Lung (tissue), 12 donors: ENCODE measurements around the gene USP34. TPM values are rescaled to one million over a fixed set of nuclear protein-coding genes. Genes with fewer than 3 reads are reported as not detected.

Source experiments
- ATAC-seq: fragments of 200-7000 bp; cut with Tn5 transposase; one replicate; pipeline ENCODE4 v1.9.1; 2020; ENCODE audit warnings: moderate number of reproducible peaks; ENCODE audit not compliant: insufficient read depth, low FRiP score
- DNase-seq, 3 donors: peaks; one replicate each; pipeline ENCODE4 v3.0.0-alpha.2; 2013 to 2017
- H3K27ac ChIP-seq, 2 donors: one replicate each; pipeline ENCODE4 v1.5.1; 2013; ENCODE audit warnings: mild to moderate bottlenecking in 2 of 2, moderate library complexity in 2 of 2, control low read depth in 1 of 2, inconsistent platforms in 1 of 2, low read depth in 1 of 2, low read length in 1 of 2
- H3K27me3 ChIP-seq, 3 donors: one replicate each; pipeline ENCODE4 v1.5.1; 2013; ENCODE audit warnings: low read length in 2 of 3; ENCODE audit not compliant: control insufficient read depth in 3 of 3, insufficient read depth in 3 of 3
- H3K36me3 ChIP-seq, 4 donors: one replicate each; pipeline ENCODE4 v1.5.1; 2013; ENCODE audit warnings: low read length in 4 of 4, mild to moderate bottlenecking in 1 of 4, moderate library complexity in 1 of 4; ENCODE audit not compliant: control insufficient read depth in 4 of 4, insufficient read depth in 4 of 4
- H3K4me1 ChIP-seq, 5 donors: one replicate each; pipeline ENCODE4 v1.5.1; 2013; ENCODE audit warnings: low read length in 5 of 5, mild to moderate bottlenecking in 2 of 5, moderate library complexity in 1 of 5; ENCODE audit not compliant: control insufficient read depth in 5 of 5, insufficient read depth in 5 of 5
- H3K4me3 ChIP-seq: one replicate; pipeline ENCODE4 v1.5.1; 2013; ENCODE audit warnings: mild to moderate bottlenecking, control low read depth, moderate library complexity
- H3K9ac ChIP-seq, 2 donors: one replicate each; pipeline ENCODE4 v1.5.1; 2013; ENCODE audit warnings: low read length in 2 of 2, control low read depth in 1 of 2; ENCODE audit not compliant: insufficient read depth in 1 of 2
- H3K9me3 ChIP-seq, 4 donors: one replicate each; pipeline ENCODE4 v1.5.1; 2013; ENCODE audit warnings: low read length in 3 of 4, mild to moderate bottlenecking in 1 of 4, moderate library complexity in 1 of 4; ENCODE audit not compliant: control insufficient read depth in 4 of 4, insufficient read depth in 3 of 4
- CTCF ChIP-seq: IDR thresholded peaks from 2 replicates; pipeline ENCODE4 v1.5.1; 2012; ENCODE audit warnings: mild to moderate bottlenecking; ENCODE audit errors: control extremely low read depth, extremely low read depth
- WGBS, 2 donors: extraction: QIAGEN DNeasy Blood & Tissue Kit; methylation state at CpG; one replicate each; pipeline ENCODE4 v1.1.7; 2013; 5-methylcytosine and 5-hydroxymethylcytosine counted together
- polyA plus RNA-seq, 2 donors: library from polyadenylated mRNA; stranded (reverse); fragments of 200-250 nt; gene quantifications; one replicate each; pipeline ENCODE4 v1.2.1, GENCODE V29; 2013
- total RNA-seq, 2 donors: library from RNA; depleted of rRNA in 1 of 2; stranded (reverse); fragments of >200 nt in 1 of 2; gene quantifications; one replicate each; pipeline ENCODE4 v1.2.1, GENCODE V29; 2014 to 2021
- donor health status: control.
- donor health status: control.
- donor health status: Bipolar disorder and iron deficiency.
- donor health status: healthy.
- donor health status: DM: yes; HTN: yes; CAD: no.

The USP34 gene
- total and polyA plus RNA-seq, 4 donors: 38.7 to 233 (median 67.8) TPM

- DNase-seq: no peak
- H3K4me3 ChIP-seq: no peak overlapping the region
- H3K27me3 ChIP-seq: no peaks in the 10 kb centered on the region
- no peak for ATAC-seq
- WGBS, 2 donors: 95 to 98% methylated on average over 2 of the region's 2 CpGs
- no peaks in the 10 kb centered on the region for H3K9me3 ChIP-seq
- no peak for TF ChIP-seq CTCF
- no peak overlapping the region for H3K27ac ChIP-seq
- H3K4me1 ChIP-seq: peaks cover 0 to 23% (median 0%) of the 10 kb centered on the region in 5 donors
- H3K36me3 ChIP-seq: peaks cover 0 to 1% (median 0%) of the 10 kb centered on the region in 4 donors
- no peak overlapping the region for H3K9ac ChIP-seq
Observed at GRCh38 chr2:61461404-61461803, 9.5 kb downstream of the USP34 start.

DNA sequence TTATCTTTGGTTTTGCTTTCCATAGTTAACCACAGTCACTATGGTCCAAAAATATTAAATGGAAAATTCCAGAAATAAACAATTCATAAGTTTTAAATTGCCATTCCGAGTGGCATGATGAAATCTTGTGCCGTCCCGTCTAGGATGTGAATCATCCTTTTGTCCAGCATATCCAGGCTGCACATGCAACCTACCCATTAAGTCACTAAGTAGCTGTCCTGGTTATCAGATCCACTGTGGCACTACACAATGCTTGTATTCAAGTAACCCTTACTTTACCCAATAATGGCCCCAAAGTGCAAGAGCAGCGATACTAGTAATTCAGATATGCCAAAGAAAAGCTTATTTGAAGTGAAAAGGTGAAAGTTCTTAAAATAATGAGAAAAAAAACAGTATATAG, 10.7 kb downstream of the USP34 start:
- Histone ChIP-seq H3K36me3 (no peaks in the 10 kb centered on the region), H3K27ac (peak overlapping the region in 1 of 2 donors; percentile 59), H3K9me3 (no peaks in the 10 kb centered on the region), H3K9ac (no peak overlapping the region), H3K27me3 (no peaks in the 10 kb centered on the region), H3K4me3 (no peak overlapping the region), H3K4me1 (peaks cover 0 to 23% (median 0%) of the 10 kb centered on the region in 5 donors)
- TF ChIP-seq CTCF: no peak
- ATAC-seq: peak; percentile 53
- DNase-seq: no peak
- WGBS, 2 donors: 48 to 76% methylated on average over 4 of the region's 4 CpGs

DNA sequence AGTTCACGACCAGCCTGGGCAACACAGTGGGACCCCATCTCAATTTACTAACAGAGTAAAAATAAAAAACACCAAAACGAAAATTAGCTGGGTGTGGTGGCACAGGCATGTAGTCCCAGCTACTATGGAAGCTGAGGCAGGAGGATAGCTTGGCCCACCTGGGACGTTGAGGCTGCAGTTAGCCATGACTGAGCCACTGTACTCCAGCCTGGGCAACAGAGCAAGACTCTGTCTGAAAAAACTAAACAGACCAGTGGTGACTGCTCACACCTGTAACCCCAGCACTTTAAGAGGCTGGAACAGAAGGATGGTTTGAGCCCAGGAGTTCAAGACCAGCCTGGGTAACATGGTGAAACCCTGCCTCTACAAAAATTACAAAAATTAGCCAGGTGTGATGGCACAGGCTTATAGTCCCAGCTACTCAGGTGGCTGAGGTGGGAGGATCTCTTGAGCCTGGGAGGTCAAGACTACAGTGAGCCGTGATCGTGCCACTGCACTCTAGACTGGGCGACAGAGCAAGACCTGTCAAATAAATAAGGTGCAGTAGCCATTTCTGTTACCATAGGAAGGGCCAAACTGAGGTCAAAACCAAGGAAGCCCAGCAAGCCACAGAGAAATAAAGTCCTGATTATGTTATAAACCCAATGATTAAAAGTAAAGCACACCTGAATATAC, 14.0 kb downstream of the USP34 start:
- no peaks in the 10 kb centered on the region for H3K9me3 ChIP-seq
- no peaks in the 10 kb centered on the region for H3K36me3 ChIP-seq
- no peak overlapping the region for H3K9ac ChIP-seq
- DNase-seq (no peak), ATAC-seq (no peak)
- no peak overlapping the region for H3K4me3 ChIP-seq
- no peak overlapping the region for H3K27ac ChIP-seq
- H3K4me1 ChIP-seq: peaks cover 0 to 14% (median 0%) of the 10 kb centered on the region in 5 donors
- TF ChIP-seq CTCF: no peak
- 91 to 96% methylated on average over 6 of the region's 6 CpGs for WGBS, 2 donors
- no peaks in the 10 kb centered on the region for H3K27me3 ChIP-seq
